K562 (cell line): ENCODE measurements around the gene WDR62. TPM values are rescaled to one million over a fixed set of nuclear protein-coding genes. Genes with fewer than 3 reads are reported as not detected.

Experiments used
- ATAC-seq: fragments of 200-7000 bp; cut with Tn5 transposase; 3 replicates; pipeline ENCODE4 v1.9.1; 2020; ENCODE audit warnings: moderate library complexity
- BruUV-seq: library from RNA; stranded (reverse); fragments of 400-500 nt; replicated peaks from 2 replicates; lab custom pipeline; 2021; lab: Mats Ljungman, UMichigan
- CTCF ChIA-PET: fragments of 300-600 bp; formaldehyde crosslinking; extraction: SDS; loops from one replicate; lab custom pipeline; 2021; ENCODE audit warnings: low intra/inter-chr PET ratio; lab: Yijun Ruan, JAX
- POLR2A ChIA-PET: fragments of 300-600, 350-650 bp; sonication (Branson Sonifier 250); formaldehyde crosslinking; extraction: SDS; loops from one replicate; lab custom pipeline; 2021; ENCODE audit warnings: antibody characterized with exemption, inconsistent platforms; lab: Yijun Ruan, JAX
- DNase-seq, 4 experiments: peaks; one replicate each; pipeline versions ENCODE4 v3.0.0 to v3.0.0-alpha.2; 2011 to 2018; ENCODE audit warnings: low spot score in 3 of 4, mixed read lengths in 3 of 4; ENCODE audit errors: extremely low read depth in 1 of 4
- FAIRE-seq: peaks from 2 replicates; lab custom pipeline; 2011; peaks lifted over from hg19 to GRCh38; lab: Jason Lieb, UNC
- H2AFZ ChIP-seq: 2 replicates; pipeline ENCODE4 v1.6.0; 2011; ENCODE audit warnings: low read depth, low read length, control low read depth, inconsistent platforms
- H3K27ac ChIP-seq: fragments of 200-600 bp; 3 replicates; pipeline ENCODE4 v1.8.0; 2011; ENCODE audit warnings: low read depth, mild to moderate bottlenecking, control low read depth, inconsistent platforms, low read length, moderate library complexity, mixed read lengths; ENCODE audit errors: extremely low read depth
- H3K27me3 ChIP-seq, 2 experiments: fragments of 300-600 bp in 1 of 2; 2 replicates in 1 of 2; 3 replicates in 1 of 2; pipeline versions ENCODE4 v1.6.0 to v1.8.0; 2011; ENCODE audit warnings: inconsistent platforms in 2 of 2, low read length in 2 of 2, mild to moderate bottlenecking in 1 of 2, mixed read lengths in 1 of 2, moderate library complexity in 1 of 2; ENCODE audit not compliant: control insufficient read depth in 2 of 2, insufficient read depth in 2 of 2
- H3K36me3 ChIP-seq: fragments of 300-600 bp; 3 replicates; pipeline ENCODE4 v1.8.0; 2011; ENCODE audit warnings: mild to moderate bottlenecking, low read length, inconsistent platforms; ENCODE audit not compliant: control insufficient read depth, insufficient read depth
- H3K4me1 ChIP-seq, 2 experiments: fragments of 200-600 bp in 1 of 2; replicated peaks in 1 of 2; 2 replicates in 1 of 2; 3 replicates in 1 of 2; pipeline versions ENCODE4 v1.5.1 to v1.8.0; 2011; ENCODE audit warnings: inconsistent platforms in 2 of 2, low read length in 2 of 2, mild to moderate bottlenecking in 1 of 2, mixed read lengths in 1 of 2, moderate library complexity in 1 of 2; ENCODE audit not compliant: control insufficient read depth in 2 of 2, insufficient read depth in 2 of 2
- H3K4me2 ChIP-seq: 2 replicates; pipeline ENCODE4 v1.6.1; 2011; ENCODE audit warnings: low read length, control low read depth, inconsistent platforms, mixed read lengths; ENCODE audit not compliant: insufficient read depth
- H3K4me3 ChIP-seq: fragments of 200-600 bp; sonication (generic), shearing (Covaris generic); 2 replicates; pipeline ENCODE4 v1.5.1; 2016; ENCODE audit warnings: control low read depth, inconsistent platforms
- H3K79me2 ChIP-seq: fragments of 200-600 bp; 3 replicates; pipeline ENCODE4 v1.8.0; 2011; ENCODE audit warnings: low read length, inconsistent platforms; ENCODE audit not compliant: control insufficient read depth, insufficient read depth
- H3K9ac ChIP-seq, 2 experiments: 2 replicates each; pipeline versions ENCODE4 v1.6.0 to v1.6.1; 2011; ENCODE audit warnings: low read depth in 2 of 2, low read length in 2 of 2, control low read depth in 1 of 2, inconsistent platforms in 1 of 2, mild to moderate bottlenecking in 1 of 2, mixed read lengths in 1 of 2; ENCODE audit not compliant: insufficient read depth in 1 of 2
- H3K9me1 ChIP-seq: one replicate; pipeline ENCODE4 v1.6.0; 2011; ENCODE audit warnings: inconsistent platforms, mild to moderate bottlenecking, low read length, moderate library complexity; ENCODE audit not compliant: control insufficient read depth, insufficient read depth
- H3K9me3 ChIP-seq: replicated peaks from 2 replicates; pipeline ENCODE4 v1.5.1; 2011; ENCODE audit warnings: low read depth, low read length, inconsistent platforms; ENCODE audit not compliant: control insufficient read depth, insufficient read depth
- H4K20me1 ChIP-seq: replicated peaks from 2 replicates; pipeline ENCODE4 v1.6.1; 2011; ENCODE audit warnings: low read length, inconsistent platforms, mixed read lengths; ENCODE audit not compliant: control insufficient read depth, insufficient read depth
- CREM ChIP-seq: IDR thresholded peaks from 2 replicates; pipeline ENCODE4 v1.6.1; 2014; ENCODE audit warnings: antibody characterized with exemption, low read depth
- FOXM1 ChIP-seq, 2 experiments: fragments of 450-650 bp in 1 of 2; sonication (generic) in 1 of 2; formaldehyde crosslinking in 1 of 2; IDR thresholded peaks; 2 replicates each; pipeline versions ENCODE4 v1.6.1 to v1.9.0; 2017 to 2022; ENCODE audit warnings: low read depth in 2 of 2, mild to moderate bottlenecking in 2 of 2, missing genetic modification reagents in 1 of 2, moderate library complexity in 1 of 2
- KLF16 ChIP-seq: IDR thresholded peaks from 2 replicates; pipeline ENCODE4 v1.6.1; 2016; ENCODE audit warnings: antibody characterized with exemption
- MAZ ChIP-seq, 2 experiments: fragments of 450-650 bp in 1 of 2; sonication (generic) in 1 of 2; formaldehyde crosslinking; IDR thresholded peaks in 1 of 2; conservative IDR thresholded peaks in 1 of 2; 2 replicates each; pipeline versions ENCODE4 v1.4.0 to v1.5.0; 2020; ENCODE audit warnings: mild to moderate bottlenecking in 1 of 2, missing genetic modification reagents in 1 of 2
- PRMT5 ChIP-seq: sonication (generic); formaldehyde crosslinking; IDR thresholded peaks from 2 replicates; pipeline ENCODE4 v1.5.0; 2020; ENCODE audit warnings: missing genetic modification reagents
- RAD21 ChIP-seq, 2 experiments: fragments of 250-450 bp in 1 of 2; fragments of 450-650 bp in 1 of 2; sonication (Bioruptor Pico) in 1 of 2; formaldehyde crosslinking in 1 of 2; IDR thresholded peaks in 1 of 2; conservative IDR thresholded peaks in 1 of 2; 2 replicates each; pipeline versions ENCODE4 v1.4.0 to v1.8.0; 2020 to 2022; ENCODE audit warnings: mild to moderate bottlenecking in 2 of 2, moderate library complexity in 1 of 2
- ZBTB7A ChIP-seq: IDR thresholded peaks from 2 replicates; pipeline ENCODE4 v1.6.1; 2011; ENCODE audit warnings: low read depth, mild to moderate bottlenecking, low read length, moderate library complexity, borderline replicate concordance; ENCODE audit not compliant: control insufficient read depth
- WGBS: fragments of 100-300 bp; shearing (Covaris generic); methylation state at CpG from one replicate; pipeline ENCODE4 v1.1.6; 2016; ENCODE audit warnings: low coverage, mixed read lengths; ENCODE audit not compliant: insufficient coverage; ENCODE audit errors: missing lambda C conversion rate; 5-methylcytosine and 5-hydroxymethylcytosine counted together
- in situ Hi-C: fragments of 300-500 bp; cut with MboI; formaldehyde crosslinking; loops from 4 replicates; pipeline ENCODE4 v1.15.0; 2018; ENCODE audit warnings: inconsistent platforms, mixed read lengths
- intact Hi-C: fragments of 100-400 bp; cut with micrococcal nuclease; formaldehyde crosslinking; loops from 2 replicates; pipeline ENCODE4 v1.14.2; 2022
- polyA plus RNA-seq, 8 experiments: library from polyadenylated mRNA; depleted of rRNA in 4 of 8; stranded (reverse) in 5 of 8; unstranded in 3 of 8; fragments of >200 nt; fragmentation: Nextera tagmentation in 2 of 8; fragmentation: Illumina TruSeq in 1 of 8; extraction: Ambion mirVana in 2 of 8; extraction: Trizol in 1 of 8; gene quantifications; 2 replicates each; pipeline versions ENCODE4 v1.2.1 to v1.2.3, GENCODE V29; 2011 to 2014; ENCODE audit warnings: inconsistent platforms in 1 of 8, missing spikeins in 1 of 8
- total RNA-seq, 7 experiments: library from RNA; depleted of rRNA in 6 of 7; stranded (reverse); fragments of >200 nt in 6 of 7; fragmentation: Illumina TruSeq in 2 of 7; extraction: Trizol in 2 of 7; gene quantifications; 2 replicates each; pipeline versions ENCODE4 v1.2.1 to v1.2.3, GENCODE V29; 2011 to 2021; ENCODE audit warnings: low replicate concordance in 1 of 7
- TF ChIP-seq, protein P1 (sequence below), 3 experiments: IDR thresholded peaks in 2 of 3; conservative IDR thresholded peaks in 1 of 3; 2 replicates each; pipeline ENCODE4 v1.5.1; 2011 to 2012; ENCODE audit warnings: low read length in 3 of 3, mild to moderate bottlenecking in 3 of 3, control low read depth in 2 of 3, improper control_type of control experiment in 1 of 3, inconsistent platforms in 1 of 3, low read depth in 1 of 3, mixed read lengths in 1 of 3, moderate library complexity in 1 of 3; ENCODE audit not compliant: insufficient read depth in 2 of 3
- TF ChIP-seq, protein P2 (sequence below), 2 experiments: fragments of 450-650 bp; formaldehyde crosslinking in 1 of 2; IDR thresholded peaks; 2 replicates each; pipeline versions ENCODE4 v1.4.0 to v1.6.1; 2014 to 2020; ENCODE audit warnings: mild to moderate bottlenecking in 2 of 2, borderline replicate concordance in 1 of 2, low read depth in 1 of 2

The WDR62 gene
- total and polyA plus RNA-seq, 9 of the 15 experiments (the other 6 are each of a cell fraction or from before 2014, with no cell fraction given), result 0.35 to 32.8 (median 14.4) TPM

DNA sequence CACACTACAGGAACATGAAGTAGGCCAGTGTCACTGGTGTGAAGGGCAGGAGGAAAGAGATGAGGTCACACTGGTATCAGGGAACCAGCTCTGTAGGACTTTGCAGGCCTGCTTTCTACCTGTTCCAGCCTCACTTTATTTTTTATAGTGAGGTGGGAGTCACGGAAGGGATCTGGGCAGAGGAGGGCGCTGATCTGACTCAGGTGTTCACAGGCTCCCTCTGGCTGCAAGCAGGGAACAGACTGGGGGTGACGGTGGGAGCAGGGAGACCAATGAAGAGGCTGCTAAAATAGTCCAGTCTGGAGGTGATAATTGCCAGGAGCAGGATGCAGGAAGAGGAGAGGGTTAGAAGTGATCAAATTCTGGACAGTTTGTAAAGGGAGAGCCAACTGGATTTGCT is 3.5 kb upstream of the WDR62 start:
- peak; percentile 52 for FAIRE-seq
- in situ Hi-C loops, result no loop called here
- POLR2A ChIA-PET, result no interaction called here

More for the DNA sequence above, 3.5 kb upstream of the WDR62 start:
- Histone ChIP-seq H2AFZ (no peak overlapping the region), H3K36me3 (no peaks in the 10 kb centered on the region), H3K4me1 (peaks cover 2 to 22% of the 10 kb centered on the region in 2 experiments; a peak in 3 of 5 replicates), H3K4me2 (no peak overlapping the region), H3K27me3 (no peaks in the 10 kb centered on the region), H3K4me3 (no peak overlapping the region), H3K9me3 (no peaks in the 10 kb centered on the region), H3K9me1 (no peaks in the 10 kb centered on the region), H3K9ac (peak overlapping the region in 1 of 2 experiments; percentile 73; a peak in 1 of 4 replicates)
- ATAC-seq, result no peak
- CTCF ChIA-PET, result no interaction called here
- TF ChIP-seq KLF16 (0 out of 2 replicates have a peak, but pooled peaks have one; percentile 33), FOXM1 (IDR thresholded peaks at IDR 0.05; ENCODE audit: low read depth) (no peak), FOXM1 (CRISPR knock-in tag; IDR thresholded peaks at IDR 0.05; ENCODE audit: low read depth) (no peak), CREM (peak; percentile 11; the same call in 1 of the 2 replicates), PRMT5 (CRISPR knock-in tag) (no peak), ZBTB7A (0 out of 2 replicates have a peak, but pooled peaks have one; percentile 24), MAZ (CRISPR knock-in tag; conservative IDR thresholded peaks at IDR 0.05 in 1 of 2, IDR thresholded peaks at IDR 0.05 in 1 of 2) (0 out of 4 replicates have a peak, but pooled peaks of 1 of the 2 experiments have one; percentile 44), RAD21 (CRISPR knock-in tag; conservative IDR thresholded peaks at IDR 0.05 in 1 of 2, IDR thresholded peaks at IDR 0.05 in 1 of 2) (peak in 1 of 2 experiments; percentile 49; a peak in 2 of 4 replicates)
- TF ChIP-seq, protein P1, sequence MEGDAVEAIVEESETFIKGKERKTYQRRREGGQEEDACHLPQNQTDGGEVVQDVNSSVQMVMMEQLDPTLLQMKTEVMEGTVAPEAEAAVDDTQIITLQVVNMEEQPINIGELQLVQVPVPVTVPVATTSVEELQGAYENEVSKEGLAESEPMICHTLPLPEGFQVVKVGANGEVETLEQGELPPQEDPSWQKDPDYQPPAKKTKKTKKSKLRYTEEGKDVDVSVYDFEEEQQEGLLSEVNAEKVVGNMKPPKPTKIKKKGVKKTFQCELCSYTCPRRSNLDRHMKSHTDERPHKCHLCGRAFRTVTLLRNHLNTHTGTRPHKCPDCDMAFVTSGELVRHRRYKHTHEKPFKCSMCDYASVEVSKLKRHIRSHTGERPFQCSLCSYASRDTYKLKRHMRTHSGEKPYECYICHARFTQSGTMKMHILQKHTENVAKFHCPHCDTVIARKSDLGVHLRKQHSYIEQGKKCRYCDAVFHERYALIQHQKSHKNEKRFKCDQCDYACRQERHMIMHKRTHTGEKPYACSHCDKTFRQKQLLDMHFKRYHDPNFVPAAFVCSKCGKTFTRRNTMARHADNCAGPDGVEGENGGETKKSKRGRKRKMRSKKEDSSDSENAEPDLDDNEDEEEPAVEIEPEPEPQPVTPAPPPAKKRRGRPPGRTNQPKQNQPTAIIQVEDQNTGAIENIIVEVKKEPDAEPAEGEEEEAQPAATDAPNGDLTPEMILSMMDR (IDR thresholded peaks at IDR 0.05 in 2 of 3, conservative IDR thresholded peaks at IDR 0.05 in 1 of 3; ENCODE audit: insufficient read depth in 2 of 3, low read depth in 1 of 3, low read length in 3 of 3), result peak; percentile 67 to 99 (median 94)
- TF ChIP-seq, protein P2, sequence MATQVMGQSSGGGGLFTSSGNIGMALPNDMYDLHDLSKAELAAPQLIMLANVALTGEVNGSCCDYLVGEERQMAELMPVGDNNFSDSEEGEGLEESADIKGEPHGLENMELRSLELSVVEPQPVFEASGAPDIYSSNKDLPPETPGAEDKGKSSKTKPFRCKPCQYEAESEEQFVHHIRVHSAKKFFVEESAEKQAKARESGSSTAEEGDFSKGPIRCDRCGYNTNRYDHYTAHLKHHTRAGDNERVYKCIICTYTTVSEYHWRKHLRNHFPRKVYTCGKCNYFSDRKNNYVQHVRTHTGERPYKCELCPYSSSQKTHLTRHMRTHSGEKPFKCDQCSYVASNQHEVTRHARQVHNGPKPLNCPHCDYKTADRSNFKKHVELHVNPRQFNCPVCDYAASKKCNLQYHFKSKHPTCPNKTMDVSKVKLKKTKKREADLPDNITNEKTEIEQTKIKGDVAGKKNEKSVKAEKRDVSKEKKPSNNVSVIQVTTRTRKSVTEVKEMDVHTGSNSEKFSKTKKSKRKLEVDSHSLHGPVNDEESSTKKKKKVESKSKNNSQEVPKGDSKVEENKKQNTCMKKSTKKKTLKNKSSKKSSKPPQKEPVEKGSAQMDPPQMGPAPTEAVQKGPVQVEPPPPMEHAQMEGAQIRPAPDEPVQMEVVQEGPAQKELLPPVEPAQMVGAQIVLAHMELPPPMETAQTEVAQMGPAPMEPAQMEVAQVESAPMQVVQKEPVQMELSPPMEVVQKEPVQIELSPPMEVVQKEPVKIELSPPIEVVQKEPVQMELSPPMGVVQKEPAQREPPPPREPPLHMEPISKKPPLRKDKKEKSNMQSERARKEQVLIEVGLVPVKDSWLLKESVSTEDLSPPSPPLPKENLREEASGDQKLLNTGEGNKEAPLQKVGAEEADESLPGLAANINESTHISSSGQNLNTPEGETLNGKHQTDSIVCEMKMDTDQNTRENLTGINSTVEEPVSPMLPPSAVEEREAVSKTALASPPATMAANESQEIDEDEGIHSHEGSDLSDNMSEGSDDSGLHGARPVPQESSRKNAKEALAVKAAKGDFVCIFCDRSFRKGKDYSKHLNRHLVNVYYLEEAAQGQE (IDR thresholded peaks at IDR 0.05; ENCODE audit: borderline replicate concordance), result peak; percentile 50; the same call in 1 of the 2 replicates
- TF ChIP-seq, protein P2 (CRISPR knock-in tag; IDR thresholded peaks at IDR 0.05; ENCODE audit: low read depth), result no peak
- TF ChIP-seq, all 486 proteins: peak for 7
- intact Hi-C loops, result loop anchor here (1.0 to 5.0 kb wide), 2 partner anchors 37 to 54 kb away; partner anchors contain the start of genes ALKBH6 and SDHAF1
- no peak overlapping the region for H3K27ac ChIP-seq
- DNase-seq, result peak in 3 of 4 experiments; percentile 38 to 55 (median 49)
- 14% methylated on average over 3 of the region's 3 CpGs for WGBS
- H4K20me1 ChIP-seq, result no peaks in the 10 kb centered on the region
- peaks cover 15% of the 10 kb centered on the region for H3K79me2 ChIP-seq
- BruUV-seq, result no TSS peak
